Occipital lobe (tissue), 2 donors: Measurements from ENCODE around the gene KRT14. TPM values are rescaled to one million over a fixed set of nuclear protein-coding genes. Genes with fewer than 3 reads are reported as not detected.
"Not testable (repeated sequence)": the region's sequence is repeated elsewhere in the genome, so short reads cannot be mapped to it uniquely, and the experiment has no call there.

ENCODE experiments used
- DNase-seq: peaks from one replicate; lab custom pipeline; 2025; lab: John Stamatoyannopoulos, UW
- total RNA-seq: library from RNA; depleted of rRNA; stranded (reverse); fragments of >200 nt; gene quantifications from one replicate; pipeline ENCODE4 v1.2.3, GENCODE V29; 2014

KRT14 gene
- total RNA-seq, 1 donor from 2014 or later = 0.31 TPM

- peak; percentile 17 for DNase-seq
Measured at GRCh38 chr17:41579484-41580243, 7.0 kb downstream of the KRT14 start.

DNA sequence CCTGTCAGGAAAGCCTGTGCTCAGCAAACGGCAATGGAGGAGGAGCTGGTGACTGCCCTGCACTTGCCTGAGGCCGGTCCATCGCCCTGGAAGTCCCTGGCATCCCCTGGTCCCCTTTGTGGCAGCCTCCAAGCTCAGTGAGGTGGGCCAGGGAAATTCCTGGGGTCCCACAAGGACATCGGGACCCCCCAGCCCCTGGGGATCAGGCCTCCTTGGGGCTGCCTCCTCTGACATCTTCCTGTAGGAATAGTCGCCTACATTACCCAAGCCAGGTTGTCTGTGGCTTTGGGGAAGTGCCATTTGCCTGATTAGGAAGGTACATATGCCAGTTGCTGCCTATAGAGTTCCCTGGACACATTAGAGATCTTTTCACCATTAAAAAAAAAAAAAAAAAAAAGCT is 7.7 kb downstream of the KRT14 start:
- DNase-seq = no peak

GRCh38 chr17:41578538-41578937 is 8.2 kb downstream of the KRT14 start:
- DNase-seq = no peak

DNA sequence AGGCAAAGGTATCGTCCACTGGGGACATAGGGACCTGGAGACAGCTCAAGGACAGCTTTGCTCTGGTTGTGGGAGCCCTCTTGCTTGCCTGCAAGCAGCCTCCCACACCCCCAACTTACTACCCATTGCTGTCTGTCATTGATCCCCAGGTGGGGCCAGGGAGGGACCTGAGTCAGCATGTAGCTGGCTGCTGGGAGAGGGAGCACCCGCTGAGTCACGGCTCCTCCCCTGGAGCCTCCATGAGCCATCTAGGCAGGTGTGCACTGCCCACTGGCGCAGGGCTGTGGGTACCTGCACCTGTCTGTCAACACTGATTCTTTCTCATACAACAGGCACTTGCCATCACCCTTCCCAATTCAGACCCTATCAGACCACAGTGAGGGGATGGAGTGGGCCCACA is 10.0 kb downstream of the KRT14 start:
- not testable (repeated sequence) for DNase-seq

- no peak for DNase-seq
Measured at GRCh38 chr17:41575336-41575735, 11.4 kb downstream of the KRT14 start.

GRCh38 chr17:41571561-41572434 is 14.9 kb downstream of the KRT14 start, which contains the start of gene KRT9:
KRT9 (minus strand) TSS chr17:41572059; CDS start chr17:41571992, 67 bp downstream.
- no peak for DNase-seq

GRCh38 chr17:41567317-41567716 is 19.4 kb downstream of the KRT14 start:
- DNase-seq = no peak

DNA sequence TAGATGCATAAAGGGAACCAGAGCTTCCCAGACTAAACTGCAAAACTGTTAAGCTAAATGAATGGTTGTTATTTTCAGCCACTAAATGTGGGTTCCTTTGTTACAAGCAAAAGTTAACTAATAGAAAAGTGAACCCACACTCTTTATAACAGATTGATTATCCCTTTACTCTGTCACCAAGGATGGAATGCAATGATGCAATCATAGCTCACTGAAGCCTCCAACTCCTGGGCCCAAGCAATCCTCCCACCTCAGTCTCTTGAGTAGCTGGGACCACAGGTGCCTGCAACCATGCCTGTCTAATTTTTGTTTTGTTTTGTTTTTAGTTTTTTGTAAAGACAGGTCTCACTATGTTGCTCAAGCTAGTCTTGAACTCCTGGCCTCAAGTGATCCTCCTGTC is 21.4 kb downstream of the KRT14 start:
- no peak for DNase-seq

GRCh38 chr17:41563607-41564170 is 23.0 kb downstream of the KRT14 start:
- no peak for DNase-seq

GRCh38 chr17:41561554-41561953 is 25.1 kb downstream of the KRT14 start:
- DNase-seq = no peak

- DNase-seq = no peak
Measured at GRCh38 chr17:41559548-41559947, 27.1 kb downstream of the KRT14 start.

DNA sequence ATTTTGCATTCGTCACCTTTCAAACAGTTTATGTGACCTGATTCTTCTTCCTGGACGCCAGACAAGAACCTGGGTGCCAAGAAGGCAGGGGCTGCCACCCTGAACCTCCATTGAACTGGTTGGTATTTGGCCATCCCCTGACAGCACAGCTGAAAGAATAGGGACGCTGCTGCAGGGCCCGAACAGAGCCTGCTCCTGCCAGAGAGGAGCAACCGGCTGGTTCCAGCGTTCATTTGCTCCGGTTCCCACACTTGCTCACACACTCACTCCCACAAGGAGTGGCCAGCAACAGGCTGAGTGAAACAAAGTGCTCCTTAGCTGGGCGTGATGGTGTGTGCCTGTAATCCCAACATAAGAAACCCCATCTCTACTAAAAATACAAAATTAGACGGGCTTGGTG is 29.8 kb downstream of the KRT14 start:
- no peak for DNase-seq

GRCh38 chr17:41556306-41556705 is 30.4 kb downstream of the KRT14 start:
- no peak for DNase-seq

DNA sequence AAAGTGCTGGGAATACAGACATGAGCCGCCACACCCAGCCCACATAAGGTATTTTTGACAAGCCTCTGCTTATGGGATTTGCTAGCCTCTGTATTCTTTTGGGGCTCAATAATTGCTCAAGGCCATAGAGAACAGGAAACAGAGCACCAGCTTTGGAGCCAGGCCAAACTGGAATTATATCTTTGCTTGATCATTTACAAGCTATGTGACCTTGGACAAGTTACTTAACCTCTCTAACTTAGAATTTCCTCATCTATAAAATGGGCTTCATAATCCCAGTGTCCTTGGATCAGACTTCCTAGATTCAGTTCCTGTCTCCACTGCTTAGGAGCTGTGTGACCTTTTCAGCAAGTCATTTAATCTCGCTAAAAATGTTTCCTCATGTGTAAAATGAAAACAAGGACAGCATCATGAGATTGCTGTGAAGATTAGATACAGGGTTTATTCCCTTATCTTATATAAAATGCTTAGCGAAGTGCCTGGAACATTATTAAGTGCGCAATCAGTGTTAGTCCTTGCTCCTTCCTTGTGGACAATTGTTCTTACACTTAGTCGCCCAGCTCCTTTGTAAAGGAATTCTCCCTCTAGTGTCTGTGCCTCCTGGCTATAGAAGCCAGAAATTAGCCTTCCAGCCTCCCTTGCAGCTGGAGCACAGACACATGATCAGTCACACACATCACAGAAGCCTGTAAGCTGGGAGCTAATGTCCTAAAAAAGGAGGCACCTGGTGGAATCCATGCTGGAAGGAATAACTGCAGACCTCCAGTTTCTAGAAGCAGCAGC is 31.4 kb downstream of the KRT14 start:
- DNase-seq = no peak

DNA sequence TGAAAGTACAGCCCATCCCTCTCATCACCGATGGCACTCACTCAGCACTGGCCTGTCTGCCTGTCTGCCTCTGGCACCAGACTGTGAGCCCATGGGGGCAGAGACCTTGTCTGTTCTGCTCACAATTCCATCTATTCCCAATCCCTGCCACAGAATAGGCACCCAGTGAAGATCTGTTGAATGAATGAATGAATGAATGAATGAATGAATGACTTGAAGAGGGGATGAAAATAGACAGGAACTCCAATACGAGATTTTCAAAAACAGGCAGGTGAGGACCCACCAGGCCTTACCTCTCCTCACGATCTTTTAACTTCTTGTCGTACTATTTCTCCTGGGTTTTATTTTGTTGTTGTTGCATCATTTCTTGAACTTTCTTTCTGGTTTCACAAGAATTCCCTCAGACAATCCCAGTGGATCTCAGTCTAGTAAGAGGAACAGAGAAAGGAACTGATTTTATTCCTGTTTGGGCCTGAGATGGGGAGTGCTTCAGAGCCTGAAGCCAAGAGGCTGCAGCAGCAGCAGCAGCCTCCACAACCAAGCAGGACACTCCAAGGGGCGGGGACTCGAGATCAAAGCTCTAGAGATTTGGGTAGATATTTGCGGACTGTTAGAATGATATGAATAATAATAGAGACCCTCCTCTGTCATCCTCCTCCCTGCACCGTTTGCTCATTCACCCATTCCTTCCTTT is 32.6 kb downstream of the KRT14 start:
- no peak for DNase-seq

- DNase-seq = no peak
Measured at GRCh38 chr17:41553176-41553575, 33.5 kb downstream of the KRT14 start.

DNA sequence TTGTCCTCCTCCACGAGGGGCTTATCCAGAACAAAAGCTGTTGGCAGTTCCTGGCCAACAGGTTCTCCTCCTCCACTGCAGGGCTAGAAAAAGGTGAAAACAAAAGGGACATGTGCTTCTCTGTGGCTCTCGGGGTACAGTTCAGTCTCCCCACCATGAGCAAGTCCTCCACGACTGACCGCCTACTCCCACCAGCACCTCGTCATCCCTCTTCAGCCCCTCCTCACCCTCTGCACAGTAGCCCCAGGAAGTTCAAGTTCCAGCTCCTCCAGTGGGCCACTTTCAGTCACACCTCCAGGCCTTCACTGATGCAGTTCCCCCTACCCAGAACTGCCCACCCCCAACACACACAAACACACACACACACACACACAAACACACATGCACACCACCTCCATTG is 34.2 kb downstream of the KRT14 start:
- no peak for DNase-seq

GRCh38 chr17:41551365-41551764 is 35.3 kb downstream of the KRT14 start:
- no peak for DNase-seq

DNA sequence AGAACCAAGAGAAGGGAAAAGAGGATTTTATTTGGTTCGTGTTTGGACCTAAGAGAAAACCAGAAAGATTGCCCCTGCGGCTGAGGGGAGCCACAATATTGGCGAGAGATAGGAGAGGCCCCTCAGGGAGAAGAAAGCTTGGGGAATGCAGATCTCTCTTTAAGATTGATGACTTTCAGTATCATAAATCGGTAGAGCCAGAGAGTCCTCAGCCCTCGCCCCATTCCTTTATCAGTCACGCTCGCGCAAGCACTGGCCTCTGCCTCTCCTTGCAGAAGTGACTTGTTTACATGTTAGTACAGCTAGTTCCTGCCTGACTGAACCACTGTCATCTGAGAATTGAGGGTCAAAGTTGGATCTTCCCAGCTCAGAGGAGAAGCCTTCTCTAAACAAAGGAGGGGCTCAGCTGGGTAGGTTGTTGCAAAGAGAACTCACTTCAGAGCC is 37.1 kb downstream of the KRT14 start:
- no peak for DNase-seq

DNA sequence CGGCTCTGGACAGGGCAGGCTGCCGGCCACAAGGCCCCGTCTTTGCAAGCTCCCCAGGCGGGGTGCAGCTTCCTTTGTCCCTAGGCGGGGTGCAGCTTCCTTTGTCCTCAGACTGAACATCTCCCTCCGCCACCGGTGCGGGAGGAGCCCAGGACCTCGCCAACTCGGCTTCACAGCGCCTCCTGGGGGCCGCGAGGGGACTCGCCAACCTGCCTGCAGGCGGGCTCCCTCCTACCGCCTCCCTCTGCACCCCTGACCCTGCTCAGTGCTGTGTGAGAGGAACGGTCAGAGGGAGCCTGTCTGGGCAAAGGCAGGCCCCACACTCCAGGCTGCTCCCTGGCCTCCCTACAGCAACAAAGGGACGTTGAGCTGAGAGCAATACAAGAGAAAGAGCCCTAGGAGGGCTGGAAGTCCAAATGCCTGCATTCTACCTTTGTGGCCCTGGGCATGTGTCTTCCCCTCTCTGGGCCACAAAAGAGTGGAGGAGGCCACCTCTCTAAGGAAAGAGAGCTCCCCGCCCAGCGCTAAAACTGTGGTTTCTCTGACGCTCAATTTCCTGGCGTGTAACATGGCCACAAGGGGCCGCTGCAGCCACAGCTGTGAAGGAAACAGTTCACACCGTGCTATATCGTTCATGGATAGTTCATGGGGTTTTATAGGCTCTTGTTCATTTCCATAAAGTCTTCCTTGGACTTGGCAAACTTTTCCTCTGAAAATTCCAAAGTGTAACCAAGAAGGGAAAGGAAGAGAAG is 37.7 kb downstream of the KRT14 start:
- DNase-seq = peak; percentile 62
